Epidermal melanocyte (primary cell): ENCODE results near the gene MLLT3.

ENCODE experiments used
- DNase-seq: peaks from one replicate; pipeline ENCODE4 v3.0.0; 2011; ENCODE audit warnings: low spot score; ENCODE audit not compliant: insufficient read length

Gene MLLT3

GRCh38 chr9:20557890-20558565 lies 64.3 kb downstream of the MLLT3 start:
- DNase-seq: no peak

GRCh38 chr9:20557285-20557684 lies 65.0 kb downstream of the MLLT3 start:
- DNase-seq: no peak

- no peak for DNase-seq
These were observed 68.6 kb downstream of the MLLT3 start for GRCh38 chr9:20553558-20554149.

- no peak for DNase-seq
These were observed 69.3 kb downstream of the MLLT3 start for GRCh38 chr9:20552874-20553557.

- no peak for DNase-seq
These were observed 70.5 kb downstream of the MLLT3 start for GRCh38 chr9:20551835-20552234.

GRCh38 chr9:20551236-20551635 lies 71.1 kb downstream of the MLLT3 start:
- DNase-seq: no peak

GRCh38 chr9:20550326-20550725 lies 72.0 kb downstream of the MLLT3 start:
- no peak for DNase-seq

GRCh38 chr9:20549053-20549452 lies 73.2 kb downstream of the MLLT3 start:
- DNase-seq: no peak

GRCh38 chr9:20545023-20545622 lies 77.2 kb downstream of the MLLT3 start:
- no peak for DNase-seq

- no peak for DNase-seq
These were observed 82.0 kb downstream of the MLLT3 start for GRCh38 chr9:20540169-20540863.

- DNase-seq: no peak
These were observed 83.3 kb downstream of the MLLT3 start for GRCh38 chr9:20538956-20539355.

GRCh38 chr9:20538092-20538491 lies 84.2 kb downstream of the MLLT3 start:
- DNase-seq: no peak

- no peak for DNase-seq
These were observed 85.0 kb downstream of the MLLT3 start for GRCh38 chr9:20537294-20537693.

- no peak for DNase-seq
These were observed 89.7 kb downstream of the MLLT3 start for GRCh38 chr9:20532584-20532983.

- DNase-seq: no peak
These were observed 92.5 kb downstream of the MLLT3 start for GRCh38 chr9:20529837-20530236.

GRCh38 chr9:20528253-20528652 lies 94.0 kb downstream of the MLLT3 start:
- DNase-seq: no peak

GRCh38 chr9:20526500-20527319 lies 95.6 kb downstream of the MLLT3 start:
- DNase-seq: no peak

- DNase-seq: no peak
These were observed 97.5 kb downstream of the MLLT3 start for GRCh38 chr9:20524776-20525175.

- DNase-seq: no peak
These were observed 103.6 kb downstream of the MLLT3 start for GRCh38 chr9:20518737-20519136.

- DNase-seq: no peak
These were observed 109.0 kb downstream of the MLLT3 start for GRCh38 chr9:20513126-20513913.
